ENCODE data around the gene TBC1D17. TPM values are rescaled to one million over a fixed set of nuclear protein-coding genes. Genes with fewer than 3 reads are reported as not detected.
A peak's percentile ranks its signal among the peaks of the same experiment; 100 is the strongest.

The TBC1D17 gene
- total and polyA plus RNA-seq, 4 donors = 11.3 to 27.9 (median 17.2) TPM

DNA sequence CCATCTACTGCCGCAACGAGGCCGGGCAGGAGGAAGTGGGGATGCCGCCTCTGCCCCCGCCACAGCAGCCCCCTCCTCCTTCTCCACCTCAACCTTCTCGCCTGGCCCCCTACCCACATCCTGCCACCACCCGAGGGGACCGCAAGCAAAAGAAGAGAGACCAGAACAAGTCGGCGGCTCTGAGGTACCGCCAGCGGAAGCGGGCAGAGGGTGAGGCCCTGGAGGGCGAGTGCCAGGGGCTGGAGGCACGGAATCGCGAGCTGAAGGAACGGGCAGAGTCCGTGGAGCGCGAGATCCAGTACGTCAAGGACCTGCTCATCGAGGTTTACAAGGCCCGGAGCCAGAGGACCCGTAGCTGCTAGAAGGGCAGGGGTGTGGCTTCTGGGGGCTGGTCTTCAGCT, 55.2 kb downstream of the TBC1D17 start:
- Histone ChIP-seq H3K4me1 (ENCODE audit: control insufficient read depth in 4 of 4, insufficient read depth in 4 of 4, low read length in 3 of 4) (peaks cover 5 to 29% (median 17%) of the 10 kb centered on the region in 4 donors), H3K9me3 (ENCODE audit: control insufficient read depth in 4 of 4, low read length in 3 of 4) (no peaks in the 10 kb centered on the region), H3K4me3 (ENCODE audit: low read depth in 1 of 3, low read length in 3 of 3) (peak overlapping the region in 2 of 3 donors; percentile 21 to 97), H3K9ac (ENCODE audit: low read depth in 1 of 2, low read length in 2 of 2) (no peak overlapping the region), H3K27ac (ENCODE audit: low read depth in 1 of 2, low read length in 2 of 2) (peak overlapping the region in 1 of 2 donors; percentile 64), H3K36me3 (ENCODE audit: control insufficient read depth in 4 of 4, insufficient read depth in 3 of 4, low read depth in 1 of 4, low read length in 3 of 4) (peaks cover 3 to 17% (median 7%) of the 10 kb centered on the region in 4 donors), H3K27me3 (ENCODE audit: control insufficient read depth in 4 of 4, insufficient read depth in 4 of 4, low read length in 3 of 4) (no peaks in the 10 kb centered on the region)
- DNase-seq (ENCODE audit: low spot score) = no peak
- TF ChIP-seq SP1 (IDR thresholded peaks at IDR 0.05) (no peak), RAD21 (IDR thresholded peaks at IDR 0.05) (no peak), TAF1 (conservative IDR thresholded peaks at IDR 0.05) (no peak), YY1 (IDR thresholded peaks at IDR 0.05) (no peak), NR2F2 (IDR thresholded peaks at IDR 0.05) (no peak), RXRA (IDR thresholded peaks at IDR 0.05) (no peak), EGR1 (IDR thresholded peaks at IDR 0.05; ENCODE audit: low read depth in 2 of 2) (no peak), FOXA2 (IDR thresholded peaks at IDR 0.05) (no peak), HNF4G (IDR thresholded peaks at IDR 0.05) (no peak), GABPA (IDR thresholded peaks at IDR 0.05 in 1 of 2, conservative IDR thresholded peaks at IDR 0.05 in 1 of 2) (no peak)
- TF ChIP-seq, protein P1, sequence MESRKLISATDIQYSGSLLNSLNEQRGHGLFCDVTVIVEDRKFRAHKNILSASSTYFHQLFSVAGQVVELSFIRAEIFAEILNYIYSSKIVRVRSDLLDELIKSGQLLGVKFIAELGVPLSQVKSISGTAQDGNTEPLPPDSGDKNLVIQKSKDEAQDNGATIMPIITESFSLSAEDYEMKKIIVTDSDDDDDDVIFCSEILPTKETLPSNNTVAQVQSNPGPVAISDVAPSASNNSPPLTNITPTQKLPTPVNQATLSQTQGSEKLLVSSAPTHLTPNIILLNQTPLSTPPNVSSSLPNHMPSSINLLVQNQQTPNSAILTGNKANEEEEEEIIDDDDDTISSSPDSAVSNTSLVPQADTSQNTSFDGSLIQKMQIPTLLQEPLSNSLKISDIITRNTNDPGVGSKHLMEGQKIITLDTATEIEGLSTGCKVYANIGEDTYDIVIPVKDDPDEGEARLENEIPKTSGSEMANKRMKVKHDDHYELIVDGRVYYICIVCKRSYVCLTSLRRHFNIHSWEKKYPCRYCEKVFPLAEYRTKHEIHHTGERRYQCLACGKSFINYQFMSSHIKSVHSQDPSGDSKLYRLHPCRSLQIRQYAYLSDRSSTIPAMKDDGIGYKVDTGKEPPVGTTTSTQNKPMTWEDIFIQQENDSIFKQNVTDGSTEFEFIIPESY (IDR thresholded peaks at IDR 0.05) = no peak
- 74% methylated on average over 25 of the region's 25 CpGs for WGBS

DNA sequence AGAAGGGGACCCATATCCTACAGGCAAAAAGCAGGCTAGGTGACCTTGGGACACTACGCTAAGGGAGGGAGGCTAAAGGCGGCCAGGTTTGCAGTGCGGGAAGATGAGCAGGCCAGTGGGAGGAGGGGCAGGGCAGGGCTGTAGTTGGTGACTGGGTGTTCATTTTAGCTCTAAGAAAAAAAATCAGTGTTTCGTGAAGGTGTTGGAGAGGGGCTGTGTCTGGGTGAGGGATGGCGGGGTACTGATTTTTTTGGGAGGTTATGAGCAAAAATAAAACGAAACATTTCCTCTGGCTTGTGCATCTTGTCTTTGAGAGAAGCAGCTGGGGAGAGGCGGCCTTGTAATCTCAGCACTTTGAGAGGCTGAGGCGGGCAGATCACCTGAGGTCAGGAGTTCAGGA, 56.1 kb downstream of the TBC1D17 start:
- Histone ChIP-seq H3K27me3 (ENCODE audit: control insufficient read depth in 4 of 4, insufficient read depth in 4 of 4, low read length in 3 of 4) (no peaks in the 10 kb centered on the region), H3K9me3 (ENCODE audit: control insufficient read depth in 4 of 4, low read length in 3 of 4) (no peaks in the 10 kb centered on the region), H3K27ac (ENCODE audit: low read depth in 1 of 2, low read length in 2 of 2) (peak overlapping the region; percentile 56 to 64), H3K4me1 (ENCODE audit: control insufficient read depth in 4 of 4, insufficient read depth in 4 of 4, low read length in 3 of 4) (peaks cover 2 to 28% (median 14%) of the 10 kb centered on the region in 4 donors), H3K4me3 (ENCODE audit: low read depth in 1 of 3, low read length in 3 of 3) (no peak overlapping the region), H3K36me3 (ENCODE audit: control insufficient read depth in 4 of 4, insufficient read depth in 3 of 4, low read depth in 1 of 4, low read length in 3 of 4) (peaks cover 3 to 17% (median 7%) of the 10 kb centered on the region in 4 donors), H3K9ac (ENCODE audit: low read depth in 1 of 2, low read length in 2 of 2) (no peak overlapping the region)
- TF ChIP-seq SP1 (IDR thresholded peaks at IDR 0.05) (no peak), RXRA (IDR thresholded peaks at IDR 0.05) (peak; percentile 16 to 23), FOXA1 (IDR thresholded peaks at IDR 0.05) (no peak), JUND (IDR thresholded peaks at IDR 0.05) (peak in 1 of 2 donors; percentile 11)
- WGBS = 65% methylated on average over 8 of the region's 8 CpGs
- no peak for DNase-seq (ENCODE audit: low spot score)

DNA sequence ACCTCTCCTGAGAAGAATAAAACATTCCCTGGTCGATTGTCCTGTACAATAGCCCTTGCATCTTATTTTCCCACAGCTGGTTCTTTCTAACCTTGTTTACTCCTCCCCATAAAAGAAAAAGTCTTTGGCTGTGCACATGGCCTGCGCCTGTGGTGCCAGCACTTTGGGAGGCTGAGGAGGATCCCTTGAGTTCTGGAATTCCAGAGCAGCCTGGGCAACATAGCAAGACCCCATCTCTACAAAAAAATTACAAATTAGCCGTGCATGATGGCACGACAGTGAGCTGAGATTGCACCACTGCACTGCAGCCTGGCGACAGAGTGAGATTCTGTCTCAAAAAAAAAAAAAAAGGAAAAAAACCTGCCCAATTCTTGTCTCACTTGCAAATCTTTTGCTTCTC, 59.0 kb downstream of the TBC1D17 start:
- H3K4me1 ChIP-seq (ENCODE audit: control insufficient read depth in 4 of 4, insufficient read depth in 4 of 4, low read length in 3 of 4) = peaks cover 0 to 16% (median 8%) of the 10 kb centered on the region in 4 donors
- H3K9ac ChIP-seq (ENCODE audit: low read depth in 1 of 2, low read length in 2 of 2) = no peak overlapping the region
- peaks cover 3 to 10% (median 5%) of the 10 kb centered on the region in 4 donors for H3K36me3 ChIP-seq (ENCODE audit: control insufficient read depth in 4 of 4, insufficient read depth in 3 of 4, low read depth in 1 of 4, low read length in 3 of 4)
- DNase-seq (ENCODE audit: low spot score) = no peak
- WGBS = 44% methylated on average over 5 of the region's 5 CpGs
- TF ChIP-seq, protein P2, sequence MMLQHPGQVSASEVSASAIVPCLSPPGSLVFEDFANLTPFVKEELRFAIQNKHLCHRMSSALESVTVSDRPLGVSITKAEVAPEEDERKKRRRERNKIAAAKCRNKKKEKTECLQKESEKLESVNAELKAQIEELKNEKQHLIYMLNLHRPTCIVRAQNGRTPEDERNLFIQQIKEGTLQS (IDR thresholded peaks at IDR 0.05) = no peak
- TF ChIP-seq JUND (IDR thresholded peaks at IDR 0.05) = peak in 1 of 2 donors; percentile 4
- no peak for TF ChIP-seq YY1 (IDR thresholded peaks at IDR 0.05)
- no peaks in the 10 kb centered on the region for H3K9me3 ChIP-seq (ENCODE audit: control insufficient read depth in 4 of 4, low read length in 3 of 4)
- peak overlapping the region in 1 of 2 donors; percentile 31 for H3K27ac ChIP-seq (ENCODE audit: low read depth in 1 of 2, low read length in 2 of 2)
- H3K27me3 ChIP-seq (ENCODE audit: control insufficient read depth in 4 of 4, insufficient read depth in 4 of 4, low read length in 3 of 4) = no peaks in the 10 kb centered on the region
- no peak overlapping the region for H3K4me3 ChIP-seq (ENCODE audit: low read depth in 1 of 3, low read length in 3 of 3)
